NCI-H146 treated with DMSO at 0.1 percent for 48 hours (cell line): Measurements from ENCODE around the gene HAL.

Source experiments
- DNase-seq: peaks from one replicate; lab custom pipeline; 2025; ENCODE audit not compliant: unreplicated experiment; lab: John Stamatoyannopoulos, UW

The HAL gene

GRCh38 chr12:95942524-95943329, 53.4 kb downstream of the HAL start, which contains the start of gene CCDC38:
Gene CCDC38, minus strand, starts transcription at chr12:95942614. Its CDS starts 6,105 bp downstream, at chr12:95936509.
- DNase-seq, result peak; percentile 57

GRCh38 chr12:95942101-95942523, 54.0 kb downstream of the HAL start:
- DNase-seq, result peak; percentile 36

- no peak for DNase-seq
Observed at GRCh38 chr12:95940514-95940913, 55.6 kb downstream of the HAL start.
